Right atrium auricular region (tissue), 2 donors: ENCODE data around the gene DNAI2. TPM values are rescaled to one million over a fixed set of nuclear protein-coding genes. Genes with fewer than 3 reads are reported as not detected.
A peak's percentile ranks its signal among the peaks of the same experiment; 100 is the strongest.

Experiments used
- DNase-seq: peaks from one replicate; pipeline ENCODE4 v3.0.0-alpha.2; 2019; ENCODE audit warnings: low spot score
- H3K27ac ChIP-seq, 2 donors: fragments of 200-600 bp; sonication (generic); 1 replicate in 1 of 2; 2 replicates in 1 of 2; pipeline ENCODE4 v1.5.1; 2016 to 2019
- H3K27me3 ChIP-seq, 2 donors: fragments of 200-600 bp; sonication (generic); one replicate each; pipeline versions ENCODE4 v1.5.1 to v1.6.0; 2017 to 2019
- H3K36me3 ChIP-seq: fragments of 200-600 bp; sonication (generic); one replicate; pipeline ENCODE4 v1.5.1; 2016
- H3K4me1 ChIP-seq, 2 donors: fragments of 200-600 bp; sonication (generic); one replicate each; pipeline versions ENCODE4 v1.5.1 to v1.6.0; 2017 to 2019
- H3K4me3 ChIP-seq, 2 donors: fragments of 200-600 bp; sonication (generic); 1 replicate in 1 of 2; 2 replicates in 1 of 2; pipeline ENCODE4 v1.5.1; 2017 to 2019; ENCODE audit warnings: mild to moderate bottlenecking in 1 of 2, moderate library complexity in 1 of 2
- H3K9me3 ChIP-seq, 2 donors: fragments of 200-600 bp; sonication (generic); one replicate each; pipeline ENCODE4 v1.5.1; 2019
- CTCF ChIP-seq, 2 donors: fragments of 200-600 bp; sonication (generic); IDR thresholded peaks; one replicate each; pipeline ENCODE4 v1.5.1; 2019; ENCODE audit warnings: antibody characterized with exemption in 2 of 2
- total RNA-seq, 2 donors: library from RNA; depleted of rRNA; stranded (reverse); fragments of >200 nt; gene quantifications; one replicate each; pipeline ENCODE4 v1.1.0, GENCODE V29; 2016

The DNAI2 gene
- total RNA-seq, 2 donors from 2014 or later: not detected

- H3K27me3 ChIP-seq: no peaks in the 10 kb centered on the region
- no peaks in the 10 kb centered on the region for H3K9me3 ChIP-seq
- H3K4me3 ChIP-seq: no peak overlapping the region
- TF ChIP-seq CTCF (IDR thresholded peaks at IDR 0.05): no peak
- H3K4me1 ChIP-seq: peaks cover 0 to 15% of the 10 kb centered on the region in 2 donors
- peaks cover 10% of the 10 kb centered on the region for H3K36me3 ChIP-seq
- no peak for DNase-seq
- no peak overlapping the region for H3K27ac ChIP-seq
These were observed 43.1 kb upstream of the DNAI2 start for GRCh38 chr17:74230896-74231295.

- Histone ChIP-seq H3K36me3 (peaks cover 10% of the 10 kb centered on the region), H3K9me3 (no peaks in the 10 kb centered on the region), H3K4me3 (no peak overlapping the region), H3K4me1 (peaks cover 0 to 23% of the 10 kb centered on the region in 2 donors), H3K27ac (no peak overlapping the region), H3K27me3 (no peaks in the 10 kb centered on the region)
- no peak for TF ChIP-seq CTCF (IDR thresholded peaks at IDR 0.05)
- no peak for DNase-seq
These were observed 41.8 kb upstream of the DNAI2 start for GRCh38 chr17:74231928-74232907.

- H3K4me3 ChIP-seq: no peak overlapping the region
- no peaks in the 10 kb centered on the region for H3K27me3 ChIP-seq
- H3K36me3 ChIP-seq: peaks cover 10% of the 10 kb centered on the region
- no peak for TF ChIP-seq CTCF (IDR thresholded peaks at IDR 0.05)
- DNase-seq: no peak
- no peak overlapping the region for H3K27ac ChIP-seq
- peaks cover 0 to 23% of the 10 kb centered on the region in 2 donors for H3K4me1 ChIP-seq
- H3K9me3 ChIP-seq: no peaks in the 10 kb centered on the region
These were observed 40.1 kb upstream of the DNAI2 start for GRCh38 chr17:74233937-74234336.

- Histone ChIP-seq H3K4me3 (no peak overlapping the region), H3K4me1 (peaks cover 0 to 23% of the 10 kb centered on the region in 2 donors), H3K9me3 (no peaks in the 10 kb centered on the region), H3K36me3 (peaks cover 10% of the 10 kb centered on the region), H3K27me3 (no peaks in the 10 kb centered on the region), H3K27ac (peak overlapping the region; percentile 15 to 59)
- DNase-seq: no peak
- no peak for TF ChIP-seq CTCF (IDR thresholded peaks at IDR 0.05)
These were observed 39.5 kb upstream of the DNAI2 start for GRCh38 chr17:74234486-74234885.

- DNase-seq: no peak
- H3K36me3 ChIP-seq: peaks cover 10% of the 10 kb centered on the region
- H3K4me3 ChIP-seq: peak overlapping the region in 1 of 2 donors; percentile 24
- no peaks in the 10 kb centered on the region for H3K27me3 ChIP-seq
- H3K27ac ChIP-seq: peak overlapping the region; percentile 15 to 59
- H3K4me1 ChIP-seq: peaks cover 0 to 28% of the 10 kb centered on the region in 2 donors
- no peak for TF ChIP-seq CTCF (IDR thresholded peaks at IDR 0.05)
- no peaks in the 10 kb centered on the region for H3K9me3 ChIP-seq
These were observed 38.9 kb upstream of the DNAI2 start for GRCh38 chr17:74235040-74235581.
